ENCODE results near the gene RAB7B. TPM values are rescaled to one million over a fixed set of nuclear protein-coding genes. Genes with fewer than 3 reads are reported as not detected.
"Not testable (repeated sequence)": the region's sequence is repeated elsewhere in the genome, so short reads cannot be mapped to it uniquely, and the experiment has no call there.

Gene RAB7B
- total RNA-seq, 1 experiment from 2014 or later: 3.8 TPM

DNA sequence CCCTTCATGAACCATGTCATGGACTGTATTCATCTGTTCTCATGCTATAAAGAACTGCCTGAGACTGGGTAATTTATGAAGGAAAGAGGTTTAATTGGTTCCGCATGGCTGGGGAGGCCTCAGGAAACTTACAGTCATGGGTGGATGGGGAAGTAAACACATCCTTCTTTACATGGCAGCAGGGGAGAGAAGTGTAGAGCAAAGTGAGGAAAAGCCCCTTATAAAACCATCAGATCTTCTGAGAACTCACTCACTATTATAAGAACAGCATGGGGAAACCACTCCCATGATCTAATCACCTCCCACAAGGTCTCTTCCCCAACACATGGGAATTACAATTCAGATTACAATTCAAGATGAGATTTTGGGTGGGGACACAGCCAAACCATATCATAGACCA is 6.6 kb downstream of the RAB7B start:
- DNase-seq (ENCODE audit: low spot score): not testable (repeated sequence)

DNA sequence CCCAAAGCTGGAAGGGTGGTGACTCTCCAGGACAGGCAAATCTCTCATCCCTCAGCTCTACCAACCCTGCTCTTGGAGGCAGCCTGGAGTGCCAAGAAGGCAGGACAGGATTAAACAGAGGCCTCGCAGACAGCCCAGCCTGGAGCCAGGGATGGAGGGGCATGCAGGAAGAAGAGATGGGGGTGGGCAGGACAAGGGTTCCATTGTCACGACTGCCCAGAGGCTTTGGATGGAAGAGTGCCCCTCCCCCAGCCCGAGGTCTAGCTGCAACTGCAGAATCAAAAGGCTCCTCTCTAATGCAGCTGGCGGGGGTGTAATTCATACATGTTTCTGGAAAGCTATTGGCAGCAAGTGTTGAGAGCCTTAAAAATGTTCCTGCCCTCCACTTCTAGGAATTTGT is 8.8 kb downstream of the RAB7B start:
- no peak for DNase-seq (ENCODE audit: low spot score)

DNA sequence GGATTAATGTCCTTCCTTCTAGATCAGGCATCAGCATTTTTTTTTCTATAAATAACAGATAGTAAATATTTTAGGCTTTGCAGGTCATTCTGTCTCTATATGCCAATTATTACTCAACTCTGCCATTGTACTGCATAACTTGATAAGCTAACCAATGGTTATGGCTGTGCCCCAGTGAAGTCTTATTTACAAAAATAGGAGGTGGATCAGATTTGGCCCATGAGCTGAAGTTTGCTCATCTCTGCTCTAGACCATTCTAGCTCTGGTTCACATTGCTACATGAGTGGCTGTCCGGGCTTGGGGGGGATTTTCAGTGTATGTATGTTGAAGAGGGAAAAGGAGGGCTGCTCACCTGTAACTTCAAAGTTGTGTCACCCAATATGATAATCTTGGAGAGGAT is 10.1 kb downstream of the RAB7B start:
- DNase-seq (ENCODE audit: low spot score): no peak

DNA sequence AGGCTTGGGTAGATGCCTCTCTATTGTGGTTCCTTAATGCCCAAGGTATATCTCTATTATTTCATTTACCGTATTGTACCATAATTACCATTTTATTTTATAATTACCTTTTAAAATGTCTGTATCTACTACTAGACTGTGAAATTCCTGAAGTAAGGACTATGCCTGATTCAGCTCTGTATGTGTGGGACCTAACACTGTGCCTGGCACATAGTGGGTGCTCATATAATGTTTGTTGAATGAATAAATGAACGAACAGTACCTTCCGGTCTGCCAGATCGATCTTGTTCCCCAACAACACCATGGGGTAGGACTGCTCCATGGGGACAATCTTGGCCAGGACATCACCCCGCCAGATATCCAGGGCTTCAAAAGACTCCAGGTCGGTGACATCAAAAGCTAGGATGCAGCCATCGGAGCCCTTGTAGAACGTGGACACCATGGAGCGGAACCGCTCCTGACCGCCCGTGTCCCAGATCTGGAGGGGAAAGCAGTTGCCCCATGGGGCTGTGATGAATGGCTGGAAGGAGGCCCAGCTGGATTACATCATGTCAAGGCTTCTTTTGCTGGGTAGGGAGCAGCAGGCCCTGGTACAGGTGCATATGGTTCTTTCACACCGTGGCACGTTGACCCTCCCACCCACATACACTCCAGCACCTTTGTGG is 10.8 kb downstream of the RAB7B start:
- DNase-seq (ENCODE audit: low spot score): no peak

DNA sequence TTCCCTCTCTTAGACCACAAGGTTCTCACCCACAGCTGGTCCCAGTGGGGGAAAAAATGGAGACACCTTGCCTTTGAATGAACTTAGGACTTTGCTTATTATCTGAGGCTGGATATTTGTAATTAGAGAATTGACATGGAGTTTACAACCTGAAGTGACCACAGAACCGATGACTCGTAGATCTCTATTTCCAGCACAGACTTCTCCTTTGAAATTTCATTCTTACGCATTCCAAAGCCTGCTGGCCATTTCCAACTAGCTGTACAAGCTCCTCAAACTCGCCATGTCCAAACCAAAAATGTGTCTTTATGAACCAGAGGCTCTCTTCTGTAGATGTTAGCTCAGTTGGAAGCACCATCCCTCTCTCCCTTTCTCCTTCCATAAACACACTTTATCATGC is 12.0 kb downstream of the RAB7B start:
- DNase-seq (ENCODE audit: low spot score): no peak

DNA sequence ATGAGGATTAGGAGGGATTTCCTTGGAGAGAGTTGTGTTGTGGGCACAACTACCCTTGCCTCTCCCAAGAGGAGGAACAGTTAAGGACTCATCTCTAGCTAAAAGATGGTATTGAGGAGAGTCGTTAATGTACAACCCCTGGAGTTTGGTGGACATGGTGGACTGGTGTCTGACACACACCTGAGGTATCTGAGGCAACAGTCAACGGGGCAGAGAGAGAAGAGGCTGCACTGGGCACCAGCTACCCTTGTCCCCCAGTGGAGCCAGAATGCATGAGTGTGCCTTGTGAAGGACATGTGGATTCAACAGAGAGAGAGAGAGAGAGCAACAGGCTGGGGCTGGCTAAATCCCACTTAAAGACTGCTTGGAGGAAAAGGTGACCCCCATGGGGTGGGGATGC is 13.0 kb downstream of the RAB7B start:
- DNase-seq (ENCODE audit: low spot score): no peak

DNA sequence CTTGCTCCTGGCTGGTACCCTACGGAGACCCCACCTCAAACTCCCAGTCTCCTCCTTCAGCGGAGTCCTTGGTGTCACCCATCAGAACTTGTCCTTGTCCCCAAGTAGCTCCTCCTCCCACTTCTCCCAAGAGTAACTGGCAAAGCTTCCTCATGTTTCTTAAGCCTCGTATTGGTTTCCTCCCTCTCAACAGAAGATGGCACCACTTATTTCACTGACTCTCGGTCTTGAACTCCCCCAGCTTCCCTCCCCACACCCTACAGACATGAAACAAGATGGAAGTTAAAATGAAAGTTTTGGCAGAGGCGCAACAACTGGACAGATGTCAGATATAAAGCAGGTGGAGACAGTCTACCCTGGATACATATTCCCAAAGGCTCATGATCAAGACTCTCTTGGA is 13.4 kb downstream of the RAB7B start:
- DNase-seq (ENCODE audit: low spot score): no peak

DNA sequence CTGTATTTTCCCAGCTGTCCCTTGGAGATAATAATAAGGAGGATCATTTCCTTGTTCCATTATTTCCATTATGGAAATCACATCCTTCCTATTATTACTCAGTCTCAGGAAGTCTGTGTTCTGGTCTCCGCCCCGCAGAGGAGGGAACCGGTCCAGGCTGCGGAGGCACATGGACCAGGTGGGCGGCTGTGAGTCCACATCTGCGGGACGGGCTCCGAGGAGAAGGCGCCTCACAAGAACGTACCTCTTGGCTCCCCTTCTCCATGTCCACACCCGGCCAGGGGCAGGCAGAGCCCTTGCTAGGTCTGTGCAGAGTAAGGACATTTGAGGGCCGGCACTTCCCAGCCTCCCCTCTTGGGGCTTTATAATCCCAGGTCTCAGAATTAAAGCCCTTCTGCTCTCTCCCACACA is 14.6 kb downstream of the RAB7B start:
- DNase-seq (ENCODE audit: low spot score): no peak

DNA sequence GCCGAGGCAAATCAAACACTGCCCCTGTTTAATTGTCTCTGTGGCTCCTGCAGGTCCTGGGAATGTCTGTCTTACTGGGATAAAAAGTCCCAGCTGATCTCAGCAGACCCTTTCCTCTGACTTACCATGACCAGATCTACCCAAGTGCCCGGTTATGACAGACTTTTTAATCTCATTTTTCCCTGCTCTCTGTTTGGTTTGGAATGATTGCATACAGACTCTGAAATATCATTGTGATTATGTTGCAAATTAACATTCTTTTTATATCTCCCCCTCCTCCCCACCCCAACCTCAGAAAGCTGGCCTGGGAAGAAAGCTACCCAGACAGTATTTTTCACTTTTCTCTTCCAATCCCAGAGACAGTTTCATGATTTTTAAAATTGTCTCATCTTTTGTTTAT is 16.3 kb downstream of the RAB7B start:
- DNase-seq (ENCODE audit: low spot score): no peak

DNA sequence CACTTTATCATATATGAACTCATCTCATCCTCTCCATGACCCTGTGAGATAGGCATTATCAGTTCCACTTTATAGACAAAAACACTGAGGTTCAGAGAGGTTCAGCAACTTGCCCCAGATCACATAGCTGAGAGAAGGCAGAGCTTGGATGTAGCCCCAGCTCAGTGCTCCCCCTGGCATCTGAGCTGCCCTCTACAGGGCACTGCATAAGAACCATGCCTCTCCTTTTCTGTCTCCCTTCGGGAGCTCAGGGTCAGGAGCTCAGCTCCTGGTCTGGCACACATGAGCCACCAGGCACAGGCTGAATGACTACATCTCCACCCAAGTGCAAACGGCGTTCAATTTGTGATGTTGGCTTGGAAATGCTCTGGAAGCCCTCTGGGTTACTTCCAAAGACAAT is 16.9 kb downstream of the RAB7B start:
- no peak for DNase-seq (ENCODE audit: low spot score)

DNA sequence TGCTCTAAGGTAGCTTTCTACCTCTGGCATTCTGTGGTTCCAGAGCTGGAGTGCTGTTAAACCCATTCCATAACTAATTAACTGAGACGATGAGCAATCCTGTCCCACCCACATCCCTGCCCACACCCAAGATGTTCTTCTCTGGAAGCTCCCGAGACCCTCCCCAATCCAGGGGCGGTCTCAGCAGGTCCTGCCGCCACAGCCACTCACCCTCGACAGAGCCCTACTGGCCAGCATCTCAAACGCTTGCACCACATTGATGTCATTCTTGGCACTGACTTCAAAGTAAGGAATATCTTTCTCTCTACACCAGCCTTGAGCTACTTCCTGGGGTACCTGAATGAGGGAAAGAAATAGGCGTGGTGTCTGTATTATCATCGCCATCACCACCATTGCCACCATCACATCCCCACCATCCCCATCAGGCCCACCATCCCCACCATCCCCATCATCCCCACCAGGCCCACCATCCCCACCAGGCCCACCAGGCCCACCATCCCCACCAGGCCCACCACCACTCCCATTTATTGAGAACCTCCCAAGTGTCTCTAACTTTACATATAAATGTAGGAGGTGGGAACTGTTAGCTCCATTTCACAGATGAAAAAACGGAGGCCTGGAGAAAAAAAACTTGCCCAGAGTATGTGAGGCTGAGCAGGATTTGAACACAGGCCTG is 17.7 kb downstream of the RAB7B start:
- no peak for DNase-seq (ENCODE audit: low spot score)

DNA sequence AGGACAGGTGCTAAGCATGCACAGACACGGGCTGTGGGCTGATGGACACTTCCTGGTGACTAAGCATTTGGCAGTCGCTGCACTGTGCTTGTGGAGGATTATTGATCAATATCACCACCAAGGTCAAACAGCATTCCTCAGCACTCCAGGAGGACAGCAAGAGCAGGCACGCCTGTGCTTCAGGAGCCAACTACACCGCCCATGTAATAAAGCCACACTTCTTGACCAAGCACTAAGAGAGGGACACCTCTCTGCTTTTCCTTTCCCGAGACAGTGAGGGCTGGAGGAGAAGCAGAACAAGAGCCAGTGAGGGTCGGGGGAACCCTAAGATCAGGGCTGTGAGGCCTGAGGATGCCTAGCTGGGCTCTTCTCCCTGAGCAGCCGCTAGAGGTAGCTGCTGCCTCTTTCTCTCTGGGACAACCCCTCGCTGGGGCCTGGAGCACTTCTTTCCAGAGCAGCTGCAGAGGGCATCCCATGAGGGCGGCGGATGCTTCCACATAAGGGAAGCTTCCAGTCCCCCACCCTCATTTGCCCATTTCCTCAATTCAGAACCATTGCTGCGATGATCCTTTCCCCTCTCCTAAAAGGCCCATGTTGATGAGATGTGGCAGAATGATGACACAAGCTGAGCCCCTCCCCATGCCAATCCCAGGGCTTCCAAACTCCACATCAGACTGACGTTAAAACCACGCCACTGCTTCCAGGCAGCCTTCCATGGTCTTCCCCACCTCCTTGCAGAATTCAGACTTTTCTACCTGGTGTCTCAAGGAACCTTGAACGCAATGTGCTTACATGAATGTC is 19.1 kb downstream of the RAB7B start:
- DNase-seq (ENCODE audit: low spot score): peak; percentile 30

DNA sequence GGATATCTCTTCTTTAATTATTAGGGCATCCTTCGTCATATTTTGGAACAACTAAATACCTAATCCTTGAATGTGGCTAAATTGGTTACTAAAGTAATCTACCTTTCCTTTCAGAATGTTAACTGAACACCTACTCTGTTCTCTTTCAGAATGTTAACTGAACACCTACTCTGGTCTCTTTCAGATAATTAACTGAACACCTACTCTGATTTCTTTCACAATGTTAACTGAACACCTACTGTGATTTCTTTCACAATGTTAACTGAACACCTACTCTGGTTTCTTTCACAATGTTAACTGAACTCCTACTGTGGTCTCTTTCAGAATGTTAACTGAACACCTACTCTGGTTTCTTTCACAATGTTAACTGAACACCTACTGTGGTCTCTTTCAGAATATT is 21.9 kb downstream of the RAB7B start:
- no peak for DNase-seq (ENCODE audit: low spot score)

DNA sequence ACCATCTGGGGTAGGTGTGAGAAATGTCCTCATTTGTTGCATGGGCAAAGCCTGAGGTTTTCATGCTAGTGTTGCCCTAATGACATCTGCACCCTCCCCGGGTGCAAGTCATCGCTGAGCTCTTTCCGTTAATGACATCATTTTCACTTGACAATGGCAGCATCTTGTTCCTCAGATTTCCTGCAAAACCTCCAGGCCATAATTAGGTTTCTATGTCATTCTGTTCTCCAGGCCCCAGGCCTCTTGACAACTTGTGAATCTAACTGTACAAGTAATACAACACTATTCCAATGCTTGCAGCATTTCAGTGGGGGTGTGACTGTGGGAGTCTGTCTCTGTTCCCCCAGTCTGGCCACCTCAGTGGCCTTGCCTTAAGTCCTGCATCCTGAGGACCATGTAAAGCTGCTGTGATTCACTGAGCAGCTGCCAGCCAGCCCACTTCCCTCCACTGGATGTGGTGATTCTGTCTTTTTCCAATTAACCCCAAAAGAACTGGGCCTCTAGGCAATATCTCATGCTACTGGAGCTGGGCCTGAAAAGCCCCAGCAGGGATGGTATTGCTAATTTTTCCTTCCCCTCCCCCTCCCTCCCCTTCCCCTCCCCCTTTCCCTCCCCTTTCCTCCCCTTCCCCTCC is 22.8 kb downstream of the RAB7B start:
- DNase-seq (ENCODE audit: low spot score): no peak

DNA sequence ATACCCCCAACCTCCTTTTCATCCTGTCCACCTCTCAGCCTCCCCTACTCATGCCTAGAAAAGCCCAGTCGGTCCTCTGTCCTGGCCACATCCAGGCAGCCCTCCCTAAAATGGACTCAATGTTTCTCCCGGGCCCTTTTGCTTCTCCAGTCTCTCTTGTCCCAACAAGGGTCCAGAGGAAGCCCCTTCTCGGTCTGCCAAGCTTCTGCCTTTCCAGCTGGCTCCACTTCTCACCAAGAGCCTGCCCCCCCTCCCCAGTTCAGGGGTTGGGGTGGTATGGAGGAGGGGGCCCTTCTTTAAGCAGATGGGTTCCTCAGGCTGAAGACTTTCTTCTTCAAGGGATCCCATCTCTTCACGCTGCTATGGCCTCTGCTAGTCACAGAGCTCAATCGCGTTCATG is 23.9 kb downstream of the RAB7B start:
- DNase-seq (ENCODE audit: low spot score): no peak

DNA sequence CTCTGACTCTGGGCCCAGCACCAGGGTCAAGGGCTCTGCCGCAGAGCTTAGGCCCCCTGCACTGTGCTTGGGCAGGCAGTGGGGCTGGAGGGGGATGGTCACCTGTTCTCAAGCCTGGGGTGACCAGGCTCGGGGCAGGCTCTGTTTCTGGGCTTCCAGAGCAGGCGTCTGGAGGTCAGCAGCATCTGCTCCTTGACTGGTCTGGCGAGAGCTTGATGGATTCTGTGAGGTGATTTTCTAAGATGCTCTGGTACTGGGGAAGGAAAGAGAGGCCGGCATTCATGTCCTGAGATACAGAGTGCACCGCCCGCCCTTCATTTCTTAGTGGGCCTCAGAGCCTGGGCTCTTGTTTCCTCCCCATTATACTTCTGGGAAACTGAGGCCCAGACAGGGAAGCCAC is 24.5 kb downstream of the RAB7B start:
- no peak for DNase-seq (ENCODE audit: low spot score)

DNA sequence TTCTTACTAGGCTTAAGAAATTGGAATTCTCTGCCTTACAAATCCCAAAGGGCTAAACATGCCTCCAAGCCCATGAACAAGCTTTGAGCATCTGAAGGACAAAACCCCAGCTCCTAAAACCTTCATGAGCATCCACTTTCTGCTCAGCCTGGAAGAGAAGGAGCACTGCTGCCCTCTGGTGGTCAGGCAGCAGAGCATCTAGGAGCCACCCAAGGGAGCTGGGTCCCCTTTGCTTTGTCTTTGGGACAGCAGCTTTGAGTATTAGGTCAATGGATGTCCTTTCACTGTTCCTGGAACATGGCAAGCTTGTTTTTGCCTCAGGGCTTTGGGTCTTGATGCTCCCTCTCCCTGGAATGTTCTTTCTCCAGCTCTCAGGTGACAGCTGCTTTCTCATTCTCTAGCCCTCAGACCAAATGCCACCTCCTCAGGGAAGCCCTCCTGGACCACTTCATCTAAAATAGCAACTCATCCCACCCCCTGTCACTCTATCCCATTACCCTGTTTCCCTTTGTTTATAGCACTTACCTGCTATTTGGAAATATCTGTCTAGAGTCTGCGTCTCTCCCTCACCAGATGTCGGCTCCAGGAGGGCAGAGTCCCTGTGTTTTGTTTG is 25.7 kb downstream of the RAB7B start:
- DNase-seq (ENCODE audit: low spot score): peak; percentile 74

DNA sequence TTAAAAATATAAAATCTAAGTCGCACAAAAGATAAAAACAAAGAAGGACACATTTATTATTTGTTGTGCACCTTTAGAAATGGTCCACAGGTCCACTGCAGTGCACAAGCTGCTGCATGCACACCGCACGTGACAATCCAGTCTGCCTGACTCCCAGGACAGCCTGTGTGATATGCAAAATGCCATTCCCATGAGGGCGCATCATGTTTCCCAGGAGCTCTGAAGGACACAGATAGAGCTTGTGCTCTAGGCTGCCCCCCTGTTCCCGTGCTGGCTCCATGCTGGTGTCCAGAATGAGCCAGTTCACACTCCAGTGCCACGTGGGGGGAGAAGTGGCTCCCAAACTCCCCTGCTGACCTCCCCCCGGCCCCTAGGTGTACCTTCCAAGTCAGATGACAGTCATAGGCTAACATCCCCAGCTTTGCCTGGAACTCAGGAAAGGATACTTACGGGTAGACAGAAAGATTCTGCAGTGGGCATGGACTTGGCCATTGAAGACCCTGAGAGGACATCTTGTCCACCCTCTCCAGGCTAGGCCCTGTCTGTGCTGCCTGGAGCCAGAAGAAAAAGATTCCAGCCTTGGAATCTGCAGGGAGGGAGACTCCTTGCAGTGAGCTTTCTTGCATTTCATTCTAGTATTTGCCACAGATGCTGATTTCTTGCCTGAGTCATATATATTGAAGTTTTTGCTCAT is 26.3 kb downstream of the RAB7B start:
- no peak for DNase-seq (ENCODE audit: low spot score)

DNA sequence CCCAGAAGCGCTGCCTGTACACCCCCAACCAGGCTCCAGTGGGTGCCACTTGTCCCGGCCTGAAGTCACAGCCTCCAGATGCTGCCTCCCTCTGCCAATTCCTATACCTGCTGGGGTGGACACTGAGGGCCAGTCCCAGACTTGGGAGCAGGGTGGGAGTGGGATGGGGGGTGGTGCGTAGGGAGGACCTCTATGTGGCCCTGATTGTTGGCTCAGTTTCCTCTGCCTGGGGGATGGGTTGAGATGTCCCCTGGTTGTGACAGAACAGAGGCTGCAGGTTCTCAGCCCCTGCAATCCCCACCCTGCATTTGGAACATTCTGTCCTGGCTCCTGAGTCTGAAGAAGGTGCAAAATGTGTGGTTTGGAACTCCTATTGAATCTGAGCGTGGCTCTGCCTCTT is 27.2 kb downstream of the RAB7B start:
- no peak for DNase-seq (ENCODE audit: low spot score)

DNA sequence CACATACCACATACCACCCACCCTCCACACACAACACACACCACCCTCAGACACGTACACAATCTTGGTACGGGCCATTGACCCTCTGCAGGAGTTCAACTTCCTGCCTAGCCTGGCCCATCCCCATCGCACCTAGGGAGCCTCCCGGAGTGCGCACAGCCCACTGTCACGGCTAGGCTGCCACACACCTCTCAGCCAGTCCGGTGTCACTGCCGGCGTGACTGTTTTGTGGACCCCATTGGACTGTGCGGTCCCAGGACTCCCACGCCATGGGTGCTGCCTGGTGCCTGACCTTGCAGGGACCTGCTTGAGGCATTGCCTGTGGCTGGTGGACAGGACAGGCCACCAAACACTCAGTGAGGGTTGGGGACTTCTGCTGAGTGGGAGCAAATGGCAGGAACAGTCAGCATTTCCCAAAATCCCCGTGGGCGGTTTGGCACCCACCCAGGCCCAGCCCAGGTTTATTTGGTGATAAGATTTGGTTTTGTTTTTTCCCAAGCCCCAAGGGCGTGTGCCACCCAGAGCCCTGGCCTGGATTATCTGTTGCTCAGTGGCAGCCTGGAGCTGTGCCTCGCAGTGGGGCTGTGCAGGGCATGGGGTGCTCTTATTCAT is 27.7 kb downstream of the RAB7B start:
- no peak for DNase-seq (ENCODE audit: low spot score)

DNA sequence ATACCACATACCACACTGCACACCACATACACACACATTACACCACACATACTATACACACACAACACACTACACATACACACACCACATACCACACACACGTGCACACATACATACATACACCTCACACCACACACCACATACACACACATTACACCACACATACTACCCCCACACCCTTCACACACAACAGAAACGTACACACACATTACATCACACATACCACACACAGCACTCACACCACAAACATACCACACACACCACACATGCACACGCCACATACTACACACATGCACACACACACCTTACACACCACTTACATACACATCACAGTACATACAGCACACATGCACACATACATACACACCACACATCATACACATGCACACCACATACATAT is 28.5 kb downstream of the RAB7B start:
- DNase-seq (ENCODE audit: low spot score): no peak

Data from H4 (cell line).